ENCODE measurements around the gene ARL6IP5. TPM values are rescaled to one million over a fixed set of nuclear protein-coding genes. Genes with fewer than 3 reads are reported as not detected.
A peak's percentile ranks its signal among the peaks of the same experiment; 100 is the strongest.

Gene ARL6IP5
- total RNA-seq, 2 experiments from 2014 or later = 93.9 to 94.8 TPM

GRCh38 chr3:69097407-69098086 lies 12.8 kb downstream of the ARL6IP5 start:
- POLR2A ChIA-PET = interaction anchor here (1.4 kb wide), 1 partner anchor 8 kb away, joined by 5 read pairs; no protein-coding TSS in a partner anchor
- H3K4me3 Mint-ChIP-seq = no peak overlapping the region
- H3K4me1 Mint-ChIP-seq (ENCODE audit: low read depth) = peaks cover 71% of the 10 kb centered on the region
- peak overlapping the region; percentile 78 for H3K27ac Mint-ChIP-seq
- intact Hi-C loops (cut with micrococcal nuclease) = no loop called here
- H3K27me3 Mint-ChIP-seq = no peaks in the 10 kb centered on the region
- DNase-seq = no peak
- CTCF ChIA-PET = no interaction called here
- no peaks in the 10 kb centered on the region for H3K9me3 Mint-ChIP-seq
- H3K36me3 Mint-ChIP-seq = peaks cover 47% of the 10 kb centered on the region

DNA sequence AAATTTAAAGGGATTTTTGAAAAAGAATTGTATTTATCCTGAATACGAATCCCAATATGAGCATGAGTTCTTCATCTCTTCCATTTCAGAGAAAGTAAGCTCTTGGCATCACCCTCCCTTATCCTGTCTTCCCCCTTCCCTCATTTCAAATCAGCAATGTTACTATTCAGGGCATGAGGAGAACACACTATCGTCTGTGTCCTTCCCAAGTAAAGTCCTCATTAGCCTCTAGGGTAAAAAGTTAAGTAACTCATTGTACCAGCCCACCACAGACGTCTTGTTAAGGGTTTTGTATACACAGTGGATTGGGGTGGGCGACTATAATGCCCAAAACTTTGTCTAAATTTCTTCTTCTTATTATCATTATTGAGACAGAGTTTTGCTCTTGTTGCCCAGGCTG lies 14.8 kb downstream of the ARL6IP5 start:
- no peaks in the 10 kb centered on the region for H3K27me3 Mint-ChIP-seq
- H3K4me3 Mint-ChIP-seq = no peak overlapping the region
- intact Hi-C loops (cut with micrococcal nuclease) = no loop called here
- no peak for DNase-seq
- no peak overlapping the region for H3K27ac Mint-ChIP-seq
- peaks cover 64% of the 10 kb centered on the region for H3K4me1 Mint-ChIP-seq (ENCODE audit: low read depth)
- peaks cover 58% of the 10 kb centered on the region for H3K36me3 Mint-ChIP-seq
- H3K9me3 Mint-ChIP-seq = no peaks in the 10 kb centered on the region
- ChIA-PET CTCF (interaction anchor here (0.6 to 3.7 kb wide), 3 partner anchors 20 to 73 kb away, joined by 3 to 22 read pairs (median 3); no protein-coding TSS in a partner anchor), POLR2A (interaction anchor here (1.3 kb wide), 2 partner anchors 9 to 13 kb away, joined by 4 to 5 read pairs; no protein-coding TSS in a partner anchor)

DNA sequence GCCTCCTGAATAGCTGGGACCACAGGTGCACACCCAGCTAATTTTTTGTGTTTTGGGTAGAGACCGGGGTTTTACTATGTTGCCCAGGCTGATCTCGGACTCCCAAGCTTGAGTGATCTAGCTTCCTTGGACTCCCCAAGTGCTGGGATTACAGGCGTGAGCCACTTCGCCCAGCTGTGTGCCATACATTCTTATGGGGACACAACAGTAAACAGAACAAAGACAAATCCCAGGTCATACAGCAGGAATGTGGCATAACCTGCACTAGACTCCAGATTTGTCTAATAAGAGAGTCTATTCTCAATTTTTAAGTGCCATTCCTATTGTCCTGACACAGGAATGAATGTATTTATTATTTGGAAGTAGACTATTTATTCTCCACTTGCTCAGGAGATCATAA lies 17.6 kb downstream of the ARL6IP5 start:
- CTCF ChIA-PET = interaction anchor here (3.7 kb wide), 1 partner anchor 17 kb away, joined by 22 read pairs; no protein-coding TSS in a partner anchor
- no peak for DNase-seq
- Mint-ChIP-seq H3K9me3 (no peaks in the 10 kb centered on the region), H3K4me1 (ENCODE audit: low read depth) (peaks cover 54% of the 10 kb centered on the region), H3K27ac (no peak overlapping the region), H3K36me3 (peaks cover 56% of the 10 kb centered on the region), H3K27me3 (no peaks in the 10 kb centered on the region), H3K4me3 (no peak overlapping the region)
- intact Hi-C loops (cut with micrococcal nuclease) = no loop called here
- POLR2A ChIA-PET = no interaction called here

DNA sequence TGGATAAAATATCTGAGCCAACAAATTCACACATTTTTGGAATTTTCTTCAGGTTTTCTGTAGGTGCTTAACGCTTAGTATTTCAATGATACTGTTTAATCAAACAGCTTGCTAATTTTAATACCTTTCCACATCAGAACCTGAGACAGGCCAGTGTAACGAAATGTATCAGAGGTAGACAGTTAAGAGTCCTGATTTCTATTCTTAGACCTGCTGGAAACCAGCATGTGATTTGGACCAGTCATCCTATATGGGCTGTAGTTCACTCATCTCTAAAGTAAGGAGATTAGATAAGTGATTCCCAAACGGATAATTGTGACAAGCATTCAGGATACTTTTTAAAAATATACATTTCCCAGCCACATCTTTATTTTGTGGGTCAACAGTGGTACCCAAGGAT lies 18.4 kb downstream of the ARL6IP5 start:
- Mint-ChIP-seq H3K27me3 (no peaks in the 10 kb centered on the region), H3K36me3 (peaks cover 52% of the 10 kb centered on the region), H3K9me3 (no peaks in the 10 kb centered on the region), H3K4me3 (no peak overlapping the region), H3K4me1 (ENCODE audit: low read depth) (peaks cover 53% of the 10 kb centered on the region), H3K27ac (no peak overlapping the region)
- POLR2A ChIA-PET = no interaction called here
- CTCF ChIA-PET = no interaction called here
- intact Hi-C loops (cut with micrococcal nuclease) = no loop called here
- DNase-seq = no peak

- Mint-ChIP-seq H3K27me3 (no peaks in the 10 kb centered on the region), H3K27ac (peak overlapping the region; percentile 53), H3K4me3 (no peak overlapping the region), H3K9me3 (no peaks in the 10 kb centered on the region), H3K36me3 (peaks cover 46% of the 10 kb centered on the region), H3K4me1 (ENCODE audit: low read depth) (peaks cover 52% of the 10 kb centered on the region)
- CTCF ChIA-PET = no interaction called here
- no peak for DNase-seq
- POLR2A ChIA-PET = no interaction called here
- intact Hi-C loops (cut with micrococcal nuclease) = no loop called here
These were observed 19.8 kb downstream of the ARL6IP5 start for GRCh38 chr3:69104586-69104985.

GRCh38 chr3:69105320-69105719 lies 20.6 kb downstream of the ARL6IP5 start:
- Mint-ChIP-seq H3K27me3 (no peaks in the 10 kb centered on the region), H3K27ac (no peak overlapping the region), H3K9me3 (no peaks in the 10 kb centered on the region), H3K4me1 (ENCODE audit: low read depth) (peaks cover 48% of the 10 kb centered on the region), H3K4me3 (no peak overlapping the region), H3K36me3 (peaks cover 42% of the 10 kb centered on the region)
- ChIA-PET CTCF (no interaction called here), POLR2A (interaction anchor here (0.8 kb wide), 1 partner anchor 9 kb away, joined by 3 read pairs; no protein-coding TSS in a partner anchor)
- intact Hi-C loops (cut with micrococcal nuclease) = no loop called here
- DNase-seq = no peak

DNA sequence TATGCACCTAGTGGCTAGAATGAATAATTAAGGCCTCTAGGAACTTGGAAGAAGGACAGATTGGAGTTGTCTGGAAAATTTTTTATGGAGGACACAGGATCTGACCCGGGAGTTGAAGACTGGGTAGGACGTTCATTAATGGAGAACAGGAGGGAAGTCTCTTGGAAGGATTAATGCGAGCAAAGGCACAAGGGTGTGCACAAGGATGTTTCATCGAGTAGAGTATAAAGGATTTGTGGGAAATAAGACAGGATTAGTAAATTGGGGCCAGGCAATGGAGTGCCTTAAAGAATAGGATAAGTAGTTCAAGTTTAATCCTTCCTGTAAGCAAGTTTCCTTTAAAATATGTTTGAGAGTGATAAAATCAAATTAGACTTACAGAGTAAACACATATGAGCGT lies 23.1 kb downstream of the ARL6IP5 start:
- no peak for DNase-seq
- ChIA-PET POLR2A (interaction anchor here (0.6 to 1.4 kb wide), 2 partner anchors 9 to 49 kb away, joined by 4 read pairs; no protein-coding TSS in a partner anchor), CTCF (interaction anchor here (1.8 kb wide), 1 partner anchor 13 kb away, joined by 8 read pairs; no protein-coding TSS in a partner anchor)
- Mint-ChIP-seq H3K36me3 (peaks cover 24% of the 10 kb centered on the region), H3K27me3 (no peaks in the 10 kb centered on the region), H3K27ac (peak overlapping the region; percentile 8), H3K9me3 (no peaks in the 10 kb centered on the region), H3K4me1 (ENCODE audit: low read depth) (peaks cover 37% of the 10 kb centered on the region), H3K4me3 (no peak overlapping the region)
- intact Hi-C loops (cut with micrococcal nuclease) = no loop called here

- H3K4me3 Mint-ChIP-seq = no peak overlapping the region
- no peak overlapping the region for H3K27ac Mint-ChIP-seq
- H3K27me3 Mint-ChIP-seq = no peaks in the 10 kb centered on the region
- ChIA-PET POLR2A (interaction anchor here (1.4 kb wide), 1 partner anchor 10 kb away, joined by 4 read pairs; no protein-coding TSS in a partner anchor), CTCF (interaction anchor here (0.7 to 1.0 kb wide), 2 partner anchors 12 to 53 kb away, joined by 3 read pairs; no protein-coding TSS in a partner anchor)
- H3K4me1 Mint-ChIP-seq (ENCODE audit: low read depth) = peaks cover 35% of the 10 kb centered on the region
- no peak for DNase-seq
- intact Hi-C loops (cut with micrococcal nuclease) = no loop called here
- H3K36me3 Mint-ChIP-seq = peaks cover 16% of the 10 kb centered on the region
- no peaks in the 10 kb centered on the region for H3K9me3 Mint-ChIP-seq
These were observed 24.1 kb downstream of the ARL6IP5 start for GRCh38 chr3:69108811-69109210.

GRCh38 chr3:69110941-69111546 lies 26.3 kb downstream of the ARL6IP5 start:
- POLR2A ChIA-PET = no interaction called here
- CTCF ChIA-PET = interaction anchor here (1.6 to 1.9 kb wide), 2 partner anchors 11 to 21 kb away, joined by 4 to 8 read pairs; partner anchors contain the start of gene LMOD3
- H3K4me1 Mint-ChIP-seq (ENCODE audit: low read depth) = peaks cover 19% of the 10 kb centered on the region
- intact Hi-C loops (cut with micrococcal nuclease) = no loop called here
- no peak for DNase-seq
- H3K36me3 Mint-ChIP-seq = no peaks in the 10 kb centered on the region
- H3K4me3 Mint-ChIP-seq = no peak overlapping the region
- no peaks in the 10 kb centered on the region for H3K27me3 Mint-ChIP-seq
- no peak overlapping the region for H3K27ac Mint-ChIP-seq
- H3K9me3 Mint-ChIP-seq = no peaks in the 10 kb centered on the region

DNA sequence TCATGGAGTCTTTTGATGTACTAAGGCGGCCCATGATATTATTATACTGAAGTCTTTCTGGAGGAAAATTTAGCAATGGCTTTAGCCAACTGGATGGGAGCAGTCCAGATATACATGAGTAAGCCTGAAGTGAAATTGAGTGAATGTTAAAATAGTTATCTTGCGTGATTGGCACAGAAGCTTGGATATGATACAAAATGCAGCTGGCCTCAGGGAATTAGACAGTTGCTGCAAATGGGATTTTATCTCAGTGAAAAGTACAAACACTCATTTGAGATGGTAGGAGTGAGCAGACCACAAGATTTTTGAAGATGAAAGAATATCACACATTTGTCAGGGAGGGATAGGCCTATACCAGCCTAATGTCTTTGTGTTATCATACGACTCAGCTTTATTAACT lies 28.8 kb downstream of the ARL6IP5 start:
- intact Hi-C loops (cut with micrococcal nuclease) = no loop called here
- Mint-ChIP-seq H3K4me1 (ENCODE audit: low read depth) (peaks cover 11% of the 10 kb centered on the region), H3K4me3 (no peak overlapping the region), H3K36me3 (no peaks in the 10 kb centered on the region), H3K27me3 (no peaks in the 10 kb centered on the region), H3K9me3 (no peaks in the 10 kb centered on the region), H3K27ac (no peak overlapping the region)
- CTCF ChIA-PET = no interaction called here
- no peak for DNase-seq
- POLR2A ChIA-PET = no interaction called here

- no peaks in the 10 kb centered on the region for H3K36me3 Mint-ChIP-seq
- ChIA-PET CTCF (no interaction called here), POLR2A (no interaction called here)
- no peaks in the 10 kb centered on the region for H3K9me3 Mint-ChIP-seq
- H3K27me3 Mint-ChIP-seq = no peaks in the 10 kb centered on the region
- H3K27ac Mint-ChIP-seq = no peak overlapping the region
- intact Hi-C loops (cut with micrococcal nuclease) = no loop called here
- DNase-seq = no peak
- H3K4me3 Mint-ChIP-seq = no peak overlapping the region
- peaks cover 6% of the 10 kb centered on the region for H3K4me1 Mint-ChIP-seq (ENCODE audit: low read depth)
These were observed 31.0 kb downstream of the ARL6IP5 start for GRCh38 chr3:69115731-69116130.

DNA sequence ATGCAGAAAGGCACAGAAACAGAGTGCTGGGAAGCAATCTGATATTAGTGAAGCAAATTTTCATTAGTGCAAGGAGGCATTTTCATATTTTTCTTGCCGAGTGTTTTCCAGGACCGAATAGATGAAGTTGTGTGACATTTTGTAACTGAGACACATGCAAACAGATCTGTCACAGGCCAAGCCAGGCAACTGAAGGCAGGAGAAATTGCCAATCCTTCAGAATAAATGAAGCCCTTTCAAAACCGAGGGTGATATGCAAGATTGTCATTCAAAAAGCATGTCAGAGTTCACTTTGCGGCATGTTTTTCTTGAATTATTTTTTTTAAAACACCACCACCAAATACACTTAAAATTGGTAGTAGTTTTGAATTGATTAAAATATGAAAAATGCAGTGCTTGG lies 31.4 kb downstream of the ARL6IP5 start:
- H3K4me1 Mint-ChIP-seq (ENCODE audit: low read depth) = peaks cover 10% of the 10 kb centered on the region
- no peaks in the 10 kb centered on the region for H3K9me3 Mint-ChIP-seq
- no peaks in the 10 kb centered on the region for H3K36me3 Mint-ChIP-seq
- intact Hi-C loops (cut with micrococcal nuclease) = no loop called here
- H3K4me3 Mint-ChIP-seq = no peak overlapping the region
- ChIA-PET CTCF (no interaction called here), POLR2A (no interaction called here)
- no peak overlapping the region for H3K27ac Mint-ChIP-seq
- no peak for DNase-seq
- H3K27me3 Mint-ChIP-seq = no peaks in the 10 kb centered on the region
